ENCODE results near the gene PDE6D. TPM values are rescaled to one million over a fixed set of nuclear protein-coding genes. Genes with fewer than 3 reads are reported as not detected.

PDE6D gene
- total RNA-seq, 5 donors from 2014 or later (not counting 1 experiment from before 2014, with no cell fraction given), result 17.4 to 33.1 (median 25.2) TPM

- peak in 1 of 4 experiments; percentile 0 for ATAC-seq (replicated peaks in 1 of 4)
- ChIA-PET CTCF (interaction anchor here in 1 of 2 donors (0.6 to 0.9 kb wide), 2 partner anchors 22 to 100 kb away, joined by 3 to 4 read pairs; no protein-coding TSS in a partner anchor), POLR2A (interaction anchor here in 1 of 2 donors (0.6 kb wide), 1 partner anchor 104 kb away, joined by 5 read pairs; no protein-coding TSS in a partner anchor)
Observed at GRCh38 chr2:231708773-231709635, 72.1 kb downstream of the PDE6D start.

GRCh38 chr2:231707927-231708772, 72.9 kb downstream of the PDE6D start, which contains the start of gene PTMA:
PTMA (plus strand) TSS chr2:231708525; CDS start chr2:231708707, 182 bp downstream.
- Mint-ChIP-seq H3K9me3 (no peaks in the 10 kb centered on the region), H3K4me1 (peaks cover 31 to 38% (median 35%) of the 10 kb centered on the region in 3 donors), H3K36me3 (peaks cover 17% of the 10 kb centered on the region), H3K4me3 (peak within 1 kb of the TSS; percentile 92 to 99 (median 99)), H3K27ac (peak within 1 kb of the TSS; percentile 100), H3K27me3 (no peaks in the 10 kb centered on the region)
- DNase-seq (peak; percentile 97 to 100 (median 100)), ATAC-seq (replicated peaks in 1 of 4) (peak; percentile 65 to 73 (median 70))
- POLR2A ChIA-PET, result interaction anchor here (0.5 to 0.6 kb wide), 3 partner anchors 18 to 257 kb away, joined by 3 to 4 read pairs (median 3); no protein-coding TSS in a partner anchor
- Histone ChIP-seq H3K4me1 (ENCODE audit: control insufficient read depth in 1 of 2, extremely low read depth in 1 of 2, insufficient read depth in 2 of 2, low read length in 2 of 2) (peaks cover 18 to 45% of the 10 kb centered on the region in 2 experiments), H3K27me3 (replicated peaks in 1 of 2; ENCODE audit: control insufficient read depth in 2 of 2, extremely low read depth in 1 of 2, insufficient read depth in 2 of 2, low read length in 1 of 2) (no peaks in the 10 kb centered on the region), H3K4me3 (ENCODE audit: control insufficient read depth in 1 of 2, extremely low read depth in 1 of 2, low read length in 1 of 2) (peak within 1 kb of the TSS; percentile 84 to 95), H3K36me3 (ENCODE audit: control insufficient read depth in 2 of 2, extremely low read depth in 1 of 2, insufficient read depth in 1 of 2, low read length in 1 of 2) (peaks cover 7 to 15% of the 10 kb centered on the region in 2 donors), H3K9me3 (no peaks in the 10 kb centered on the region), H3K27ac (ENCODE audit: low read length) (peak within 1 kb of the TSS; percentile 100)
- under 1% methylated on average over 73 of the region's 97 CpGs for WGBS (ENCODE audit: insufficient coverage)
- CTCF ChIA-PET, result interaction anchor here in 1 of 2 donors (0.6 to 0.9 kb wide), 2 partner anchors 21 to 27 kb away, joined by 3 read pairs; no protein-coding TSS in a partner anchor

More at GRCh38 chr2:231708773-231709635, 72.1 kb downstream of the PDE6D start:
- Mint-ChIP-seq H3K36me3 (peaks cover 20% of the 10 kb centered on the region), H3K4me1 (peaks cover 38 to 43% (median 41%) of the 10 kb centered on the region in 3 donors), H3K27ac (peak overlapping the region; percentile 99 to 100), H3K4me3 (peak overlapping the region; percentile 92 to 99 (median 99)), H3K9me3 (no peaks in the 10 kb centered on the region), H3K27me3 (no peaks in the 10 kb centered on the region)
- peak; percentile 33 to 76 (median 53) for DNase-seq
- H3K27me3 ChIP-seq (replicated peaks in 1 of 2; ENCODE audit: control insufficient read depth in 2 of 2, extremely low read depth in 1 of 2, insufficient read depth in 2 of 2, low read length in 1 of 2), result no peaks in the 10 kb centered on the region
- H3K4me3 ChIP-seq (ENCODE audit: control insufficient read depth in 1 of 2, extremely low read depth in 1 of 2, low read length in 1 of 2), result peak overlapping the region; percentile 84
- no peaks in the 10 kb centered on the region for H3K9me3 ChIP-seq
- under 1% methylated on average over 118 of the region's 118 CpGs for WGBS (ENCODE audit: insufficient coverage)
- H3K27ac ChIP-seq (ENCODE audit: low read length), result peak overlapping the region; percentile 90
- H3K4me1 ChIP-seq (ENCODE audit: control insufficient read depth in 1 of 2, extremely low read depth in 1 of 2, insufficient read depth in 2 of 2, low read length in 2 of 2), result peaks cover 18 to 52% of the 10 kb centered on the region in 2 experiments
- H3K36me3 ChIP-seq (ENCODE audit: control insufficient read depth in 2 of 2, extremely low read depth in 1 of 2, insufficient read depth in 1 of 2, low read length in 1 of 2), result peaks cover 7 to 22% of the 10 kb centered on the region in 2 donors

GRCh38 chr2:231707625-231707926, 73.5 kb downstream of the PDE6D start:
- peak overlapping the region; percentile 76 to 95 for H3K4me3 ChIP-seq (ENCODE audit: control insufficient read depth in 1 of 2, extremely low read depth in 1 of 2, low read length in 1 of 2)
- CTCF ChIA-PET, result interaction anchor here in 1 of 2 donors (0.7 to 1.5 kb wide), 7 partner anchors 21 to 244 kb away, joined by 3 to 11 read pairs (median 4); partner anchors contain the start of gene NCL
- peak overlapping the region; percentile 92 for H3K4me3 Mint-ChIP-seq
- H3K27ac ChIP-seq (ENCODE audit: low read length), result peak overlapping the region; percentile 100
- peaks cover 29 to 36% (median 33%) of the 10 kb centered on the region in 3 donors for H3K4me1 Mint-ChIP-seq
- H3K9me3 Mint-ChIP-seq, result no peaks in the 10 kb centered on the region
- peaks cover 7 to 15% of the 10 kb centered on the region in 2 donors for H3K36me3 ChIP-seq (ENCODE audit: control insufficient read depth in 2 of 2, extremely low read depth in 1 of 2, insufficient read depth in 1 of 2, low read length in 1 of 2)
- DNase-seq, result peak in 20 of 35 experiments; percentile 25 to 71 (median 40)
- WGBS (ENCODE audit: insufficient coverage), result 5% methylated on average over 30 of the region's 30 CpGs
- peak overlapping the region; percentile 100 for H3K27ac Mint-ChIP-seq
- ATAC-seq (replicated peaks in 1 of 4), result peak in 2 of 4 experiments; percentile 0 to 1
- peaks cover 17 to 44% of the 10 kb centered on the region in 2 experiments for H3K4me1 ChIP-seq (ENCODE audit: control insufficient read depth in 1 of 2, extremely low read depth in 1 of 2, insufficient read depth in 2 of 2, low read length in 2 of 2)
- H3K36me3 Mint-ChIP-seq, result peaks cover 16% of the 10 kb centered on the region
- H3K27me3 Mint-ChIP-seq, result no peaks in the 10 kb centered on the region
- POLR2A ChIA-PET, result interaction anchor here in 1 of 2 donors (0.5 to 1.5 kb wide), 2 partner anchors 94 to 1644 kb away, joined by 3 to 4 read pairs; no protein-coding TSS in a partner anchor
- H3K9me3 ChIP-seq, result no peaks in the 10 kb centered on the region
- H3K27me3 ChIP-seq (replicated peaks in 1 of 2; ENCODE audit: control insufficient read depth in 2 of 2, extremely low read depth in 1 of 2, insufficient read depth in 2 of 2, low read length in 1 of 2), result no peaks in the 10 kb centered on the region

GRCh38 chr2:231706731-231707624, 74.1 kb downstream of the PDE6D start:
- H3K4me1 ChIP-seq (ENCODE audit: control insufficient read depth in 1 of 2, extremely low read depth in 1 of 2, insufficient read depth in 2 of 2, low read length in 2 of 2), result peaks cover 11 to 38% of the 10 kb centered on the region in 2 experiments
- no peaks in the 10 kb centered on the region for H3K9me3 ChIP-seq
- H3K4me1 Mint-ChIP-seq, result peaks cover 23 to 30% (median 27%) of the 10 kb centered on the region in 3 donors
- H3K4me3 Mint-ChIP-seq, result peak overlapping the region; percentile 92
- WGBS (ENCODE audit: insufficient coverage), result 1% methylated on average over 66 of the region's 66 CpGs
- H3K9me3 Mint-ChIP-seq, result no peaks in the 10 kb centered on the region
- peak; percentile 47 to 56 (median 50) for ATAC-seq (replicated peaks in 1 of 4)
- POLR2A ChIA-PET, result interaction anchor here (0.5 to 1.5 kb wide), 4 partner anchors 45 to 1643 kb away, joined by 3 to 5 read pairs (median 4); no protein-coding TSS in a partner anchor
- H3K27ac ChIP-seq (ENCODE audit: low read length), result peak overlapping the region; percentile 100
- CTCF ChIA-PET, result interaction anchor here in 1 of 2 donors (0.7 to 1.5 kb wide), 9 partner anchors 10 to 243 kb away, joined by 3 to 11 read pairs (median 4); partner anchors contain the start of gene NCL
- peak overlapping the region; percentile 100 for H3K27ac Mint-ChIP-seq
- peaks cover 10% of the 10 kb centered on the region for H3K36me3 Mint-ChIP-seq
- DNase-seq, result peak; percentile 92 to 98 (median 96)
- no peaks in the 10 kb centered on the region for H3K27me3 Mint-ChIP-seq
- peak overlapping the region; percentile 76 to 95 for H3K4me3 ChIP-seq (ENCODE audit: control insufficient read depth in 1 of 2, extremely low read depth in 1 of 2, low read length in 1 of 2)
- peaks cover 1 to 9% of the 10 kb centered on the region in 2 donors for H3K36me3 ChIP-seq (ENCODE audit: control insufficient read depth in 2 of 2, extremely low read depth in 1 of 2, insufficient read depth in 1 of 2, low read length in 1 of 2)
- H3K27me3 ChIP-seq (replicated peaks in 1 of 2; ENCODE audit: control insufficient read depth in 2 of 2, extremely low read depth in 1 of 2, insufficient read depth in 2 of 2, low read length in 1 of 2), result no peaks in the 10 kb centered on the region

- no peak overlapping the region for H3K27ac Mint-ChIP-seq
Observed at GRCh38 chr2:231704017-231704416, 77.1 kb downstream of the PDE6D start.

More at GRCh38 chr2:231704017-231704416, 77.1 kb downstream of the PDE6D start:
- no peaks in the 10 kb centered on the region for H3K9me3 Mint-ChIP-seq
- Histone ChIP-seq H3K36me3 (ENCODE audit: control insufficient read depth in 2 of 2, extremely low read depth in 1 of 2, insufficient read depth in 1 of 2, low read length in 1 of 2) (no peaks in the 10 kb centered on the region), H3K27ac (ENCODE audit: low read length) (no peak overlapping the region), H3K4me1 (ENCODE audit: control insufficient read depth in 1 of 2, extremely low read depth in 1 of 2, insufficient read depth in 2 of 2, low read length in 2 of 2) (peaks cover 0 to 18% of the 10 kb centered on the region in 2 experiments), H3K27me3 (replicated peaks in 1 of 2; ENCODE audit: control insufficient read depth in 2 of 2, extremely low read depth in 1 of 2, insufficient read depth in 2 of 2, low read length in 1 of 2) (no peaks in the 10 kb centered on the region), H3K4me3 (ENCODE audit: control insufficient read depth in 1 of 2, extremely low read depth in 1 of 2, low read length in 1 of 2) (no peak overlapping the region), H3K9me3 (no peaks in the 10 kb centered on the region)
- no peaks in the 10 kb centered on the region for H3K27me3 Mint-ChIP-seq
- ChIA-PET CTCF (interaction anchor here (0.6 to 1.6 kb wide), 6 partner anchors 10 to 55 kb away, joined by 3 to 10 read pairs (median 4); no protein-coding TSS in a partner anchor), POLR2A (interaction anchor here (0.6 to 1.0 kb wide), 2 partner anchors 43 to 48 kb away, joined by 3 to 4 read pairs; no protein-coding TSS in a partner anchor)
- no peak for DNase-seq
- H3K4me3 Mint-ChIP-seq, result peak overlapping the region in 2 of 3 donors; percentile 17 to 44
- H3K4me1 Mint-ChIP-seq, result peaks cover 11 to 22% (median 18%) of the 10 kb centered on the region in 3 donors
- no peaks in the 10 kb centered on the region for H3K36me3 Mint-ChIP-seq
- ATAC-seq (replicated peaks in 1 of 4), result no peak
- WGBS (ENCODE audit: insufficient coverage), result 100% methylated on average over 1 of the region's 3 CpGs

Data from T-cell (primary cell).